Naive thymus-derived CD8-positive, alpha-beta T cell (primary cell): ENCODE data around the gene MIA. TPM values are rescaled to one million over a fixed set of nuclear protein-coding genes. Genes with fewer than 3 reads are reported as not detected.
A peak's percentile ranks its signal among the peaks of the same experiment; 100 is the strongest.
"Not testable (repeated sequence)": the region's sequence is repeated elsewhere in the genome, so short reads cannot be mapped to it uniquely, and the experiment has no call there.

Experiments
- ATAC-seq, 2 donors: fragments of 150-1000 bp; cut with Tn5 transposase in 1 of 2; sonication (Bioruptor Pico), chemical (Tn5 transposase) in 1 of 2; 1 replicate in 1 of 2; 2 replicates in 1 of 2; pipeline ENCODE4 v1.10.0; 2021; ENCODE audit warnings: mild to moderate bottlenecking in 2 of 2, moderate library complexity in 2 of 2
- POLR2A ChIA-PET: fragments of 350-600 bp; sonication (Branson Sonifier 250); formaldehyde crosslinking; loops from one replicate; lab custom pipeline; 2021; ENCODE audit warnings: antibody characterized with exemption; lab: Charles Lee
- DNase-seq, 10 donors: peaks; one replicate each; pipeline versions ENCODE4 v3.0.0 to v3.0.0-alpha.2; 2020 to 2022
- H3K27ac Mint-ChIP-seq, 10 donors: one replicate each; pipeline ENCODE4 v1.8.0; 2020 to 2022; ENCODE audit warnings: mild to moderate bottlenecking in 10 of 10, mixed read lengths in 10 of 10, moderate library complexity in 4 of 10, inconsistent platforms in 1 of 10
- H3K27me3 Mint-ChIP-seq, 5 donors: one replicate each; pipeline ENCODE4 v1.8.0; 2021 to 2022; ENCODE audit warnings: mixed read lengths in 5 of 5
- H3K36me3 Mint-ChIP-seq, 3 donors: one replicate each; pipeline ENCODE4 v1.8.0; 2020 to 2022; ENCODE audit warnings: mixed read lengths in 3 of 3, mild to moderate bottlenecking in 2 of 3, inconsistent platforms in 1 of 3
- H3K4me1 Mint-ChIP-seq, 4 donors: one replicate each; pipeline ENCODE4 v1.8.0; 2021 to 2022; ENCODE audit warnings: mixed read lengths in 4 of 4
- H3K4me3 Mint-ChIP-seq, 10 donors: one replicate each; pipeline ENCODE4 v1.8.0; 2020 to 2022; ENCODE audit warnings: mild to moderate bottlenecking in 10 of 10, mixed read lengths in 10 of 10, moderate library complexity in 6 of 10, inconsistent platforms in 1 of 10
- H3K9me3 Mint-ChIP-seq, 9 donors: one replicate each; pipeline ENCODE4 v1.8.0; 2020 to 2022; ENCODE audit warnings: mixed read lengths in 9 of 9, mild to moderate bottlenecking in 3 of 9, inconsistent platforms in 1 of 9, moderate library complexity in 1 of 9
- polyA plus RNA-seq, 3 donors: library from polyadenylated mRNA; unstranded; fragments of 300-500 nt; fragmentation: Illumina TruSeq; gene quantifications; one replicate each; pipeline ENCODE4 v1.2.3, GENCODE V29; 2021
- total RNA-seq, 8 experiments: library from RNA in 2 of 8; stranded (reverse) in 2 of 8; gene quantifications; one replicate each; pipeline ENCODE4 v1.2.3 and lab custom pipeline; 2021 to 2026

The MIA gene
- total and polyA plus RNA-seq, 5 experiments from 2014 or later = 2.2 TPM; not detected in 4

DNA sequence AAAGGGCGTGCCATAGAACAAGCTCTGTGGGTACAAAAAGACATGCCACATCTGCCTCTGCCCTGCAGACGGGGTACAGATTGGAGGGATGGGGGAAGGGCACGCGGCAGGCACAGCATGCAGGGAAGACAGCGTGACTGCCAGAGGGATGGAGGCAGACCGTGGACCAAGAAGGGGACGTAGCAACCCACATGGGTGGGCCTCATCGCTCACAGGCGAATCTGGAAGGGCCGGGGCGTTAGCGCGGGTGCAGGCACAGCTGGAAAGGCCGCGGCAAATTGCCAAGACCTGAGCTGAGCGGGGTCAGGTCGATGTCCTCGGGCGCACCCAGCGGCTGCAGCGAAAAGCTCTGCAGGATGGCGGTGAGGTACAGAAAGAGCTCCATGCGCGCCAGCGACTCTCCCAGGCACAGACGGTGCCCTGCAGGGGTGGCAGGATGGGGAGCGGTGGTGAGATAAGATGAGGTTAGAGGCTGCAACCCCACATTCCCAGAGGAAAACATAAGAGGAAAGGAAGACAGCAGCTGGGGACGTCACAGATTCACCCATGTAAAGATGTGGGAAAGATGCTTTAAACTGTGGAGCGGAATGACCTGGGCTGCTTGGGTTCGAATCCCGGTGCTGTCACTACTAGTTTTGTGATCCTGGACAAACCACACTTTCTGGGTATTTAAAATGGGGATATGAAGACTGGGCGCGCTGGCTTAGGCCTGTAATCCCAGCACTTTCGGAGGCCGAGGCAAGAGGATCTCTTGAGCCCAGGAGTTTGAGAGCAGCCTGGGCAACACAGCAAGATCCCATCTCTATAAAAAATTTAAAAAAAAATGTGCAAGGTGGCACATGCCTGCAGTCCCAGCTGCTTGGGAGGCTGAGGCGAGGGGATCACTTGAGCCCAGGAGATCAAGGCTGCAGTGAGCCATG is 43.4 kb downstream of the MIA start:
- POLR2A ChIA-PET = interaction anchor here (1.0 to 2.7 kb wide), 11 partner anchors 12 to 156 kb away, joined by 3 to 15 read pairs (median 3); partner anchors contain the start of genes ACTMAP, EGLN2 and SNRPA
- ATAC-seq (peak; percentile 91 to 94), DNase-seq (peak; percentile 61 to 86 (median 71))
- H3K27ac Mint-ChIP-seq = peak overlapping the region; percentile 82 to 97 (median 90)
- H3K36me3 Mint-ChIP-seq, H3K27me3 Mint-ChIP-seq, H3K9me3 Mint-ChIP-seq: not testable (repeated sequence)
- peaks cover 23 to 49% (median 28%) of the 10 kb centered on the region in 4 donors for H3K4me1 Mint-ChIP-seq
- peak overlapping the region; percentile 81 to 91 (median 88) for H3K4me3 Mint-ChIP-seq

DNA sequence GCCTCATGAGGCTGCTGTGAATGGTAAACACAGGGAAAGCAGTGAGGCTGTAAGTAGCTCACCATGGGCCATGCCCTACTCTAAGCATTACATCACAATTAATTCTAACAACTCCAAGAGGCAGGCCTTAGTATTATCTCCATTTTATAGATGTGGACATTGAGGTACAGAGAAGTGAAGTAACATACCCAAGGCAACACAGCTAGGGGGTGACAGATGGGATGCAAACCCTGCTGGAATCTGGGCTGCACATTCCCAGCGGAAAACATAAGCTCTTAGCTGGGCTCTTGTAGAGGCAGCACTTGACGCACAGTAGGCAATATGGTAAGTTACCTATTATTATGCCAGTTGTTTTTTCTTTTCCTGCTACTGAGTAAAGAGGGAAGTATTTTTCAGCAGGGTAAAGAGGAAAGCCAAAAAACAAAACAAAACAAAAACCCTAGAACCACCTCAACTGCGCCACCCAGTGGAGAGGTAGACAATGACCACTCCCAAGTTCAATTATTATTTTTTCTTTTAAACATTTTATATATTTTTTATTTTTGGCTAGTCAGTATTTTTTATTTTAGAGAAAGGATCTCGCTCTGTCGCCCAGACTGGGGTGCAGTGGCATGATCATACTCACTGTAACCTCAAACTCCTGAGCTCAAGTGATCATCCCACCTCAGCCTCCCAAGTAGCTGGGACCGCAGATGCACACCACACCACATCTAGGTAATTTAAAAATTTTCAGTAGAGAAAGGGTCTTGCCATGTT is 44.3 kb downstream of the MIA start:
- H3K27me3 Mint-ChIP-seq, H3K9me3 Mint-ChIP-seq, H3K36me3 Mint-ChIP-seq: not testable (repeated sequence)
- H3K4me3 Mint-ChIP-seq = peak overlapping the region in 7 of 10 donors; percentile 11 to 60 (median 26)
- H3K27ac Mint-ChIP-seq = peak overlapping the region; percentile 71 to 97 (median 88)
- peaks cover 22 to 50% (median 33%) of the 10 kb centered on the region in 4 donors for H3K4me1 Mint-ChIP-seq
- ATAC-seq = peak; percentile 21
- peak in 9 of 10 donors; percentile 52 to 78 (median 68) for DNase-seq
- POLR2A ChIA-PET = interaction anchor here (0.6 to 2.7 kb wide), 12 partner anchors 12 to 157 kb away, joined by 3 to 15 read pairs (median 4); partner anchors contain the start of genes ACTMAP, EGLN2, RAB4B and SNRPA

DNA sequence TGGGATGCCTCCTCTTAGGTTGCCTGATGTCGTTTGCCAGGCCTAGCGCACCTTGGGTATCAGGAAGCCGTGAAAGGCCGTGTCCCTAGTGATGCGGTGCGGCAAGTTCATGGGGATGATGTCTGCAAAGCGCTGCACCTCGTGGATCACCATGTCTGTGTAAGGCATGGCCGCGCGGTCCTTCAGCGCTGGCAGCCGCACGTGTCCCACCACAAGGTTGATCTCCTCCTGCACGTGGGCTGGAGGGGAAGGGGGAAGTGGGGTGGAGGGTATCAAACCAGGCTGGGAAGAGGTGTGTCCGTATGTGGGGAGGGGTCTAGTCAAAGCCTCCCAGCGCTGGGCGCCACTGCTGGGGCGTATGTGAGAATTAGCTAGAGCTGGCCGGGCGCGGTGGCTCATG is 46.8 kb downstream of the MIA start:
- no peak for ATAC-seq
- peaks cover 0 to 2% (median 0%) of the 10 kb centered on the region in 3 donors for H3K36me3 Mint-ChIP-seq
- H3K4me3 Mint-ChIP-seq = no peak overlapping the region
- H3K4me1 Mint-ChIP-seq = peaks cover 30 to 65% (median 55%) of the 10 kb centered on the region in 4 donors
- peak overlapping the region in 6 of 10 donors; percentile 33 to 85 (median 64) for H3K27ac Mint-ChIP-seq
- POLR2A ChIA-PET = no interaction called here
- H3K27me3 Mint-ChIP-seq = no peaks in the 10 kb centered on the region
- DNase-seq = no peak
- peaks cover 0 to 2% (median 0%) of the 10 kb centered on the region in 9 donors for H3K9me3 Mint-ChIP-seq

DNA sequence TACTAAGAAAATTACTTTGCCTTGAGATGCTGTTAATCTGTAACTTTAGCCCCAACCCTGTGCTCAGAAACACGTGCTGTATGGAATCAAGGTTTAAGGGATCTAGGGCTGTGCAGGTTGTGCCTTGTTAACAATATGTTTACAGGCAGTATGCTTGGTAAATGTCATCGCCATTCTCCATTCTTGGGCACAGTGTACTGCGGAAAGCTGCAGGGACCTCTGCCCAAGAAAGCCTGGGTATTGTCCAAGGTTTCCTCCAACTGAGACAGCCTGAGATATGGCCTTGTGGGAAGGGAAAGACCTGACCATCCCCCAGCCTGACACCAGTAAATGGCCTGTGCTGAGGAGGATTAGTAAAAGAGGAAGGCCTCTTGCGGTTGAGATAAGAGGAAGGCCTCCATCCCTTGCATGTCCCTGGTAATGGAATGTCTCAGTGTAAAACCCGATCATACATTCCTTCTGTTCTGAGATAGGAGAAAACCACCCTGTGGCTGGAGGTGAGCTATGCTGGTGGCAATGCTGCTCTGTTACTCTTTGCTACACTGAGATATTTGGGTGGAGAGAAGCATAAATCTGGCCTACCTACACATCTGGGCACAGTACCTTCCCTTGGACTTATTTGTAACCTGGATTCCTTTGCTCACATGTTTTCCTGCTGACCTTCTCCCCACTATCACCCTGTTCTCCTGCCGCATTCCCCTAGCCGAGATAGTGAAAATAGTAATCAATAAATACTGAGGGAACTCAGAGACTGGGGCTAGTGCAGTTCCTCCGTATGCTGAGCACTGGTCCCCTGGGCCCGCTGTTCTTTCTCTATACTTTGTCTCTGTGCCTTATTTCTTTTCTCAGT is 47.6 kb downstream of the MIA start:
- ATAC-seq, DNase-seq, H3K36me3 Mint-ChIP-seq, H3K27me3 Mint-ChIP-seq, H3K4me3 Mint-ChIP-seq, H3K9me3 Mint-ChIP-seq: not testable (repeated sequence)
- POLR2A ChIA-PET = interaction anchor here (0.6 to 0.8 kb wide), 2 partner anchors 18 to 41 kb away, joined by 3 to 5 read pairs; no protein-coding TSS in a partner anchor
- peak overlapping the region in 9 of 10 donors; percentile 15 to 94 (median 81) for H3K27ac Mint-ChIP-seq
- H3K4me1 Mint-ChIP-seq = peaks cover 29 to 65% (median 56%) of the 10 kb centered on the region in 4 donors

DNA sequence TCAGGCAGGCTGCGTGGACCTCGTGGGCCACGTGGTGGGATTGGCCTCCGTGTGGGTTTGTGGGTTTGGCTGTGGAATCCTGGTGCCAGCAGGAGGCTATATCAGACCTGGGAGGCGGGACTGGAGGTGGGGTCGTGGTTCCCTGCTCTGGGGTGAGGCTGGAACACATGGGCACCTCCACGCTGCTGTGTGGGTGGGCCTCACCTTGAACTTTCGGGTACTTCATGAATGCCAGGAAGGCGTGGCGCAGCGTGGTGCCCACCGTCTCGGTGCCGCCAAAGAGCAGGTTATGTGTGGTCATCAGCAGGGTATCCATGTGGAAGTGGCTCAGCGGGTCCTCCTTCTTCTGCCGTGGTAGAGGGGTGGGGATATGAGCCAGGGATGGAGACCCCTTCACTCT is 49.6 kb downstream of the MIA start:
- POLR2A ChIA-PET = interaction anchor here (0.6 to 0.7 kb wide), 2 partner anchors 107 to 204 kb away, joined by 3 read pairs; no protein-coding TSS in a partner anchor
- H3K9me3 Mint-ChIP-seq, H3K27me3 Mint-ChIP-seq, DNase-seq, ATAC-seq, H3K36me3 Mint-ChIP-seq: not testable (repeated sequence)
- H3K4me1 Mint-ChIP-seq = peaks cover 20 to 49% (median 42%) of the 10 kb centered on the region in 4 donors
- peak overlapping the region in 1 of 10 donors; percentile 22 for H3K4me3 Mint-ChIP-seq
- peak overlapping the region in 9 of 10 donors; percentile 73 to 99 (median 92) for H3K27ac Mint-ChIP-seq

DNA sequence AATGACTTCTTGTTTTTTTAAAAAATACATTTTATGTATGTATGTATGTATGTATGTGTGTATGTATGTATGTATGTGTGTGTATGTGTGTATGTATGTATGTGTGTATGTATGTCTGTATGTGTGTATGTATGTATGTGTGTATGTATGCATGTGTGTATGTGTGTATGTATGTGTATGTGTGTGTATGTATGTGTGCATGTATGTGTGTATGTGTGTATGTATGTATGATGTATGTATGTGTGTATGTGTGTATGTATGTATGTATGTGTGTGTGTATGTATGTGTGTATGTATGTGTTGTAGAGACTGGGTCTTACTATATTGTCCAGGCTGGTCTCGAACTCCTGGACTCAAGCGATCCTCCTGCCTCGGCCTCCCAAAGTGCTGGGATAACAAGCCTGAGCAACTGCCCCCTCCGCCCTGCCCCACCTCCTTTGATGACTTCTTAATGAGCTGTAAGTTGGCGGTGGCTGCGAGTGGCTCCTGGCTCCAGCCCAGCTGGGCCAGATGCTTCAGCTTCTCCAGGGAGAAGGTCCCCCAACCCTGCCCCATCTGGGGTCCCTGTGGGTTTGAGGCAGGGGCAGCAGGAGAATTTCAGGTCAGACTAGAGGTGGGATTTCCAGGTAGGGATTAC is 50.3 kb downstream of the MIA start:
- peak overlapping the region; percentile 47 to 99 (median 91) for H3K27ac Mint-ChIP-seq
- not testable (repeated sequence) for H3K36me3 Mint-ChIP-seq, H3K27me3 Mint-ChIP-seq, ATAC-seq, DNase-seq, H3K9me3 Mint-ChIP-seq
- POLR2A ChIA-PET = interaction anchor here (0.6 to 0.7 kb wide), 2 partner anchors 107 to 205 kb away, joined by 3 read pairs; no protein-coding TSS in a partner anchor
- peaks cover 20 to 49% (median 42%) of the 10 kb centered on the region in 4 donors for H3K4me1 Mint-ChIP-seq
- H3K4me3 Mint-ChIP-seq = peak overlapping the region in 5 of 10 donors; percentile 41 to 56 (median 43)

DNA sequence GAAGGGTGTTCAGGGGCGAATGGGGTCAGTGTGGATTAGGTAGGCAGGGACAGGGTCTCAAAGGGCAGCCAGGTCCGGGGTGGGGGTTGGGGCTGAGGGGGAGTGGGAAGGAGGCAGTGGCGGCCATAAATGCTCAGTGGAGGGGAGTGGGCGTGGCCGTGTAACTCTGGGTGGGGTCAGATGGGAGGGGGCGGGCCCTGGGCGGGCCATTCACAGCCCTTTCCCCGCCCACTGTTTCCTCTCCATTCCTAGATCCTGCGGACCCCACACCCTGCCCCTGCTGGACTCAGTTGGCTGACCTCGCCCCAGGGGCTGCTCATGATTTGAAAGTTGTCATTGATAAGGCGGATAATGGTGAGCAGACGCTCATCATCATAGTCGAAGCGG is 51.0 kb downstream of the MIA start:
- H3K27me3 Mint-ChIP-seq, H3K9me3 Mint-ChIP-seq, DNase-seq, H3K36me3 Mint-ChIP-seq: not testable (repeated sequence)
- POLR2A ChIA-PET = interaction anchor here (1.0 to 1.9 kb wide), 4 partner anchors 9 to 294 kb away, joined by 3 to 5 read pairs (median 4); partner anchors contain the start of gene RAB4B
- H3K4me3 Mint-ChIP-seq = peak overlapping the region; percentile 21 to 77 (median 52)
- ATAC-seq = peak in 1 of 2 donors; percentile 2
- H3K27ac Mint-ChIP-seq = peak overlapping the region; percentile 84 to 99 (median 96)
- peaks cover 20 to 49% (median 42%) of the 10 kb centered on the region in 4 donors for H3K4me1 Mint-ChIP-seq

DNA sequence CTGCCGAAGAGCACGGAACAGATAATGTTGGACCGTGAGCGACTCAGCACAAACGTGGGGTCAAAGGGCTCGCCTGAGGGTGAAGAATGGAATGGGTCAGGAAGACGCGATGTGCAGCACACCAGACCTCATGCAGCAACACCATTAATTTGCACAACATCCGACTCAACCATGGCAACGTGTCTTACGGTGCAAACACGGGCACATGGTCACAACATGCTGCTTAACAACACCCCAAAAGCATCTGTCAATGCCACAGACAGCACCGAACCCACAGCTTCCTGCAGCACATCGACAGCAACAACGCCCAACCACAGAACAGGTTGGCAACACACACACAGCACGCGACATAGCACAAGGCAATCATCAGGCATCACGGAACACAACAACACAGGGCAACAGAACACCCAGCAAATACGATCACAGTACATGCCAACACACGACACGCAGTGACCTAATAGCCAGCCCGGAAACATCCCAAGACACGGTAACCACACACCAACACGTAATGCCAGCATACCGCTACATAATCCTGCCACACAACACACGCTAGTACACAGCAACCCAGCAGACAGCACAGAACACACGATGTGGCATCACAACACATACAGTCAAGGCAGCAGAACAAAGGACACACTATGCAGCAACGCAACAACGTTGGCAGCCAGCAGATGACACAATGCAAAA is 51.5 kb downstream of the MIA start:
- H3K27me3 Mint-ChIP-seq, H3K9me3 Mint-ChIP-seq, H3K36me3 Mint-ChIP-seq: not testable (repeated sequence)
- DNase-seq (peak; percentile 45 to 95 (median 84)), ATAC-seq (peak; percentile 89 to 92)
- POLR2A ChIA-PET = interaction anchor here (0.8 to 1.9 kb wide), 5 partner anchors 10 to 294 kb away, joined by 3 to 5 read pairs (median 4); partner anchors contain the start of gene RAB4B
- Mint-ChIP-seq H3K4me1 (peaks cover 20 to 49% (median 42%) of the 10 kb centered on the region in 4 donors), H3K4me3 (peak overlapping the region; percentile 21 to 77 (median 52)), H3K27ac (peak overlapping the region; percentile 84 to 99 (median 96))
